K562 (cell line): ENCODE results near the gene OSM. TPM values are rescaled to one million over a fixed set of nuclear protein-coding genes. Genes with fewer than 3 reads are reported as not detected.

ENCODE experiments used
- GTF2B ChIP-seq: IDR thresholded peaks from 2 replicates; pipeline ENCODE4 v1.6.1; 2011; ENCODE audit not compliant: insufficient read length; ENCODE audit errors: extremely low read depth
- PML ChIP-seq: IDR thresholded peaks from 2 replicates; pipeline ENCODE4 v1.6.1; 2012; ENCODE audit warnings: low read length, inconsistent platforms
- POLR2AphosphoS5 ChIP-seq: IDR thresholded peaks from 2 replicates; pipeline ENCODE4 v1.6.1; 2011; ENCODE audit warnings: mild to moderate bottlenecking, low read depth, low read length, moderate library complexity; ENCODE audit not compliant: control insufficient read depth, insufficient read depth
- TBP ChIP-seq: optimal IDR thresholded peaks from 2 replicates; pipeline ENCODE3; 2011; ENCODE audit warnings: low read depth, low read length, improper control_type of control experiment
- YY1 ChIP-seq, 3 experiments: IDR thresholded peaks; 2 replicates each; pipeline ENCODE4 v1.6.1; 2011; ENCODE audit warnings: low read length in 2 of 3, mild to moderate bottlenecking in 2 of 3, moderate library complexity in 2 of 3, borderline replicate concordance in 1 of 3, control low read depth in 1 of 3, low read depth in 1 of 3; ENCODE audit not compliant: insufficient read depth in 3 of 3, insufficient replicate concordance in 2 of 3, control insufficient read depth in 1 of 3, insufficient read length in 1 of 3; ENCODE audit errors: extremely low read depth in 1 of 3
- polyA plus RNA-seq, 8 experiments: library from polyadenylated mRNA; depleted of rRNA in 4 of 8; stranded (reverse) in 5 of 8; unstranded in 3 of 8; fragments of >200 nt; fragmentation: Nextera tagmentation in 2 of 8; fragmentation: Illumina TruSeq in 1 of 8; extraction: Ambion mirVana in 2 of 8; extraction: Trizol in 1 of 8; gene quantifications; 2 replicates each; pipeline versions ENCODE4 v1.2.1 to v1.2.3, GENCODE V29; 2011 to 2014; ENCODE audit warnings: inconsistent platforms in 1 of 8, missing spikeins in 1 of 8
- total RNA-seq, 7 experiments: library from RNA; depleted of rRNA in 6 of 7; stranded (reverse); fragments of >200 nt in 6 of 7; fragmentation: Illumina TruSeq in 2 of 7; extraction: Trizol in 2 of 7; gene quantifications; 2 replicates each; pipeline versions ENCODE4 v1.2.1 to v1.2.3, GENCODE V29; 2011 to 2021; ENCODE audit warnings: low replicate concordance in 1 of 7
- TF ChIP-seq, protein P1 (sequence below), 2 experiments: fragments of 450-650 bp in 1 of 2; sonication (generic) in 1 of 2; formaldehyde crosslinking in 1 of 2; IDR thresholded peaks; 2 replicates each; pipeline versions ENCODE4 v1.7.1 to v1.9.0; 2016 to 2022; ENCODE audit warnings: inconsistent platforms in 1 of 2, mild to moderate bottlenecking in 1 of 2, missing genetic modification reagents in 1 of 2

Gene OSM
- total and polyA plus RNA-seq, 9 of the 15 experiments (the other 6 are each of a cell fraction or from before 2014, with no cell fraction given) = 0.22 TPM; not detected in 8

DNA sequence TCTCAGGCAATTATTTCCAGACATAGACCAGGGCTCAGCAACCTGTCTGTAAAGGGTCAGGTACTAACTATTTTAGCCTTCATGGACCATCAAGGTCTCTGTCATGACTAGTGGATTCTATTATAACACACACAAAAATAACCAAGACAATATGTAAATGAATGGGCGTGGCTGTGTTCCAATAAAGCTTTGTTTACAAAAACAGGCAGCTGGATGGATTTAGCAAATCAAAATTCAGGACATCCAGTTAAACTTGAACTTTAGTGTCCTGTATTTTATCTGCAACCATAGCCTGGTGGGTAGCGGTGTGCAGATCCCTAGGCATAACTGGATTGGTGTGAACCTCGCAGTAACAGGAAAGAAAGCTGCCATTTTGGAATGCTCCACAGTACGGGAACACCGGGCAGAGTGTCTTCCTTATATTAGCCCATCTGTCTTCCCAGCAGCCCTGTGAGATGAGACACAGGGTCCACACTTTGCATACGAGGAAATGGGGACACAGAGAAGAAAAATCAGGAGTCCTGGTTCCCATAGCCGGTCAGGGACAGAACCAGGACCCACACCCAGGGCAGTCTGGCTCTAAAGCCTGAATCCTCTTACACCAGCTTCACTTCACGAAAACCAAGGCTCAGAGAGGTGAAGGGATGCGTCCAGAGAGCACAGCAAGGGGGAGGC, 35.7 kb downstream of the OSM start (continued):
- TF ChIP-seq, protein P1, sequence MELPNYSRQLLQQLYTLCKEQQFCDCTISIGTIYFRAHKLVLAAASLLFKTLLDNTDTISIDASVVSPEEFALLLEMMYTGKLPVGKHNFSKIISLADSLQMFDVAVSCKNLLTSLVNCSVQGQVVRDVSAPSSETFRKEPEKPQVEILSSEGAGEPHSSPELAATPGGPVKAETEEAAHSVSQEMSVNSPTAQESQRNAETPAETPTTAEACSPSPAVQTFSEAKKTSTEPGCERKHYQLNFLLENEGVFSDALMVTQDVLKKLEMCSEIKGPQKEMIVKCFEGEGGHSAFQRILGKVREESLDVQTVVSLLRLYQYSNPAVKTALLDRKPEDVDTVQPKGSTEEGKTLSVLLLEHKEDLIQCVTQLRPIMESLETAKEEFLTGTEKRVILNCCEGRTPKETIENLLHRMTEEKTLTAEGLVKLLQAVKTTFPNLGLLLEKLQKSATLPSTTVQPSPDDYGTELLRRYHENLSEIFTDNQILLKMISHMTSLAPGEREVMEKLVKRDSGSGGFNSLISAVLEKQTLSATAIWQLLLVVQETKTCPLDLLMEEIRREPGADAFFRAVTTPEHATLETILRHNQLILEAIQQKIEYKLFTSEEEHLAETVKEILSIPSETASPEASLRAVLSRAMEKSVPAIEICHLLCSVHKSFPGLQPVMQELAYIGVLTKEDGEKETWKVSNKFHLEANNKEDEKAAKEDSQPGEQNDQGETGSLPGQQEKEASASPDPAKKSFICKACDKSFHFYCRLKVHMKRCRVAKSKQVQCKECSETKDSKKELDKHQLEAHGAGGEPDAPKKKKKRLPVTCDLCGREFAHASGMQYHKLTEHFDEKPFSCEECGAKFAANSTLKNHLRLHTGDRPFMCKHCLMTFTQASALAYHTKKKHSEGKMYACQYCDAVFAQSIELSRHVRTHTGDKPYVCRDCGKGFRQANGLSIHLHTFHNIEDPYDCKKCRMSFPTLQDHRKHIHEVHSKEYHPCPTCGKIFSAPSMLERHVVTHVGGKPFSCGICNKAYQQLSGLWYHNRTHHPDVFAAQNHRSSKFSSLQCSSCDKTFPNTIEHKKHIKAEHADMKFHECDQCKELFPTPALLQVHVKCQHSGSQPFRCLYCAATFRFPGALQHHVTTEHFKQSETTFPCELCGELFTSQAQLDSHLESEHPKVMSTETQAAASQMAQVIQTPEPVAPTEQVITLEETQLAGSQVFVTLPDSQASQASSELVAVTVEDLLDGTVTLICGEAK (IDR thresholded peaks at IDR 0.05) = peak; percentile 88
- TF ChIP-seq, protein P1 (CRISPR knock-in tag; IDR thresholded peaks at IDR 0.05) = peak; percentile 83
- TF ChIP-seq GTF2B (peak; percentile 74), PML (peak; percentile 51; the same call in 1 of the 2 replicates), TBP (peak; percentile 68), YY1 (IDR thresholded peaks at IDR 0.05; ENCODE audit: borderline replicate concordance in 1 of 3, control insufficient read depth in 1 of 3, extremely low read depth in 1 of 3, insufficient read depth in 3 of 3, insufficient read length in 1 of 3, insufficient replicate concordance in 2 of 3, low read depth in 1 of 3, low read length in 2 of 3) (peak in 1 of 3 experiments; percentile 22), POLR2AphosphoS5 (peak; percentile 26; the same call in 1 of the 2 replicates)
